Measurements from ENCODE around the gene IL36B.

The IL36B gene

DNA sequence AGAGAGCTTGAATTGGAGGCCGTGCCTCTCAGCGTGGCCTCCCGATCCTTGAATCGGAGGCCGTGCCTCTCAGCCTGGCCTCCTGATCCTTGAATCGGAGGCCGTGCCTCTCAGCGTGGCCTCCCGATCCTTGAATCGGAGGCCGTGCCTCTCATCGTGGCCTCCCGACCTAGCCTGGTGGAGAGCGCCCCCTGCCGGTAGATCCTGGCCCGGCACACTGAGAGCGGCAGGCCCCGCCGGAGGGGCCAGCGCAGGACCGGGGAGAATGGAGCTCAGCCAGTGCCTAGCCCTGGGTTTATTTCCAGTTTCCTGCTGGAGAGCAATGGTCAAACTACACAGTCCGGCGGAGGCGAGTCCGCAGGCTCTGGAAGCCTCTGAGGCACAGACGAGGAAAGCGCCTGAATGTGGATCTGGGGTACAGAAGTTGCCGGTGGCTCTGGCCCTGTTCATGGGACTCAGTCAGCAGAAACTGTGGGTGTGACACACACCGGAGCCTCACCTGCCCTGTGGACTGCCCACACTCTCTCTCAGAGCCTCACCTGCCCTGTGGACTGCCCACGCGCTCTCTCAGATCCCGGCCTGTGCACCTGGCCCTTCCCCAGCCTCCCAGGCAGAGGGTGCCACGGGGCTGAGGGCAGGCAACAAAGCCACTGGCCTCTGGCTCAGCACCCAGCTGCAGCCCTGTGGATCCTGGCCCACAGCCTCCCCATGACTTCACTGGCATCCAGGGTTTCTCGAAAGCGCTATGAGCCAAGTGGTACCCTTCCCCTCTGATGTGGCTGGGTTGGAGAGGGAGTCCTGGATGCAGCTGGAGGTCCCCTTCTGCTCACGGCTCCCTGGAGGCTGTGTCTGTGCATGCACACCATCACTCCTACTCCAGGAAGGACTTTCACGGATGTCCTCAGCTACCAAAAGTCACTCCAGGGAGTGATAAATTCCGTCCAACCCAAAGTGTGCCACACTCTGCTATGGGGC is 1.5 kb downstream of the IL36B start:
- no peak for FAIRE-seq

DNA sequence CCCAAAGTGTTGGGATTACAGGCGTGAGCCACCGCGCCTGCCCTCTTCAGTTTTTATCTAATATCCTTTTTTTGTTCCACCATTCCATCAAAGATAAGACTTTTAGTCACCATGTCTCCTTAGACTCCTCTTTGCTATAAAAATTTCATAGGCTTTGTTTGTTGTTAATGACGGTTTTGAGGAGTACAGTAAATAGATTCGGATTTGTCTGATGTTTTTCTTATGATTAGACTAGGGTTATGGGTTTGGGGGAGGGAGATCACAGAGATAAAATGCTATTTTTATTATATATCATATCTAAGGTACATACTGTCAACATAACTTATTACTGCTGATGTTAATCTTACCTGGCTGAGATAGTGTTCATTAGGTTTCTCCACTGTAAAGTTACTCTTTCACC is 6.2 kb downstream of the IL36B start:
- FAIRE-seq: no peak

DNA sequence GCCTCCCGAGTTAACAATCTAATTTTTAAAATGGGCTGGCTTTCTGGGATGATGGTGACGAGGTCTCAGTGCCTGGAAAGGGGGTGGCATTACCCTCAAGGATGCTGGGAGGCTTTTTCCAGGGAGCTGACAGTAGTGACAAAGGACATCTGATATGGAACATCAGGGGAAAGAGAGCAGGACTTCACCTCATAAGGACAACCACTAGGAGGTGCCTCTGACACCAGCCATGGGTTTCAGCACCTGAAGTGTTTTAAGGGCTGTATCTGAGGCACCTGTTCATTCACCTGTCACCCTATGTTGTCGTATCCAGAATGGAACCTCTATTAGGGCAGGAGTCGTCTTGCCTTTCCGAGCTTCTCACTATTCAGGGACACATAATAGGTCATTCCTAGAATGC is 10.8 kb downstream of the IL36B start:
- no peak for FAIRE-seq

DNA sequence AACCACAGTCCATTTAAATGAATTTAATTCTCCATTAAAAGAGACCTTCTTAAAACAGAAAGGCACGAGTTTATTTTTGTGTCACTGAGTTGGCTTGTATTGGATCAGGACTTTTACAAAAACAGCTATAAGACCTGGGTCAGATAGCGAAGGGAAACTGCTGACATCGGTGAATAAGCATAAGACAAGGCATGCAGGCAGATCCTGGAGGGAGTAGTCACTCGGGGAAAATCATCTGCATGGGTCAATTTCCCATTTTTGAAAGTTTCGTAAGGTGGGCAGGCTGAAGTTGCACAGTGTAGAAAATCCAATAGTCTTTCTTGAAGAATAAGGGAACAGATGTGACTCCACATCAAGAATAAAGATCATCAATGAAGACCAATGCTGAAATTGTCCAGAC is 12.9 kb downstream of the IL36B start:
- no peak for FAIRE-seq

DNA sequence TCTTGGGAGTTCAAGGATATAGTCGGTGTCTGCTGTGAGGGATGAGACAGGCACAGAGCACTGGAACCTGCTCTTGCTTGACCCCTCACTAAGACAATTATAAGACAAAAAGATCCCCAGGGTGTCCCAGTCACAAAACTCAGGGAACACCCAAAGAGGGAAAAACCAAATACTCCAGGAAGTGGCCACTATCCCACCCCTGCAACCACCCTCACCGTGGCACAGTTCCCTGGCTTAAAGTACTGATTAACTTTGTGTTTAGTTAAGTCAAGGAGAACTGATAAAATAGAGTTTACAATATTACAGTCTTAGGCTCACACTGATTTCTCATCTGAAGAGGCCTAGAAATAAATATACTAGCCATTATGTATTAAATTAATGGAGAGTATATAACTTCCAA is 13.5 kb downstream of the IL36B start:
- FAIRE-seq: no peak

DNA sequence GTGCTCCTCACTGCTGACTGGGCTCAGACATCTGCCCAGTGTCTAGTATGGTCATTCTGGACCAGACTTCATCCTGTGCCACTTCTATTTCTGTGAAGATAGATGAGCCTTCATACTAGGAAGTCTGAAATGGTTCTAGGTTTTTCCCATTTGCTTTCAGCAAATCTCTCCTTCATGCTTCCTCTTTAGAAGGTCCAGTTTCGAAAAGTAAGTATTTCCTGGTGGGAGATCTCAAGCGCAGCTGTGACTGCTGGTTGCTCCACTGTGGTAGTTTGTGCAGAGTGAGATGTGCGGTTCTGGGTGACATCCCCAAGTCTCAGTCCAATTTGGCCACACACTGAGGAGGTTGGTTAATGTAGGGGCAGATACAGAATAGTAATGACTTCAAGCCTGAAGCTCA is 14.4 kb downstream of the IL36B start:
- no peak for FAIRE-seq

DNA sequence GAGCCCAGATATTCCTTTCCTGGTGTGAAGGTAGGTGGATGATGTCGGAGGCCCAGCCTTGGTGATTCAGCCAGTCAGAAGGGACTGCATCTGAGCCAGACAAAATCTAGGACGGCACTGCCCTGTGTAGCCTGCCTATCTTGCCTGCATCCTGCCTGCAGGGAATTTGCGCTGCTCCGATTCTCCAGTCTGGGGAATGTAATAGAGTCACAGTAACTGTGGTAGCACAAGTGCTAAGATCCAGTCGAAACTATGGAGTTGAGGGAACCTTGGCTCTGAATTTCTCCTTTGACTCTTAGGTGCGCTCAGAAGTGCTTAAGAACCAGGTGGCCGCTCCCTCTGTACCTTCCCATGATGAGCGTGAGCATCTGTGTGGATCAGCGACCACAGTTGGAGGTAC is 15.9 kb downstream of the IL36B start:
- FAIRE-seq: no peak

DNA sequence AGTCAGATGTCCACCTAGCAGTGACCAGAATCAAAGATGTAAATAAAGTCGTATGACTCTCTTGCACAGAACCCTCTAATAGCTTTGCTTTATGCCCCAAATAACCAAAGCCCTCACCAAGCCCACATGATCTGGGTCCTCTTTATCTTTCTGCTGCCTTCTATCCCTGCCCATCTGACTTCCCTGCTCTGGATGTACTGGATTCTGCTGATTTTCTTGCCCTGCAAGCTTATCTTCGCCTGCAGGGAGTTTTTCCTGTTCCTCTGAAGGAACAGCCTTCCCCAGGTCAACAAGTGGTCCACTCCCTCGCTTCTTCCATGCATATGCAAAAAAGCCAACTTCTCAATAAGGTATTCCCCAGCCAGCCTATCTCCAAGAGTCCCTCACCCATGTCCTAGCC is 18.7 kb downstream of the IL36B start:
- FAIRE-seq: no peak

DNA sequence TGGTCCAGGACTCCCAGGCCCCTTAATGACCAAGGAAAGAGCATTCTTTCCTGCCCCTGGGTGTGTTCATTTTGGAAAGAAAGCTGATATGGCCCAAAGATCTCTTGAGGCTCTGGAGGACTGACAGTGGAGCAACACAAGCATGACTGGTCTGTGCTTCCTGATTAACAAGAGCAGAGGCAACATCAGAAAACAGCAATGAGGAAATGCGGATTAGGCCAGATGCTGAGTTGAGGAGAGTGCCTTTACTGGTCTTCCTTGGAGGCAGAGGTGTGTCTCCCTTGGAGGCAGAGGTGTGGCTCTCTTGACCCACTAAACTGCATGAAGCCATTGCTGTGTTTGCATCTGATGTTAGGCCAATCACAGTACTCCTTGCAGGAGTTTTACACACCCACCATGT is 19.9 kb downstream of the IL36B start:
- no peak for FAIRE-seq

DNA sequence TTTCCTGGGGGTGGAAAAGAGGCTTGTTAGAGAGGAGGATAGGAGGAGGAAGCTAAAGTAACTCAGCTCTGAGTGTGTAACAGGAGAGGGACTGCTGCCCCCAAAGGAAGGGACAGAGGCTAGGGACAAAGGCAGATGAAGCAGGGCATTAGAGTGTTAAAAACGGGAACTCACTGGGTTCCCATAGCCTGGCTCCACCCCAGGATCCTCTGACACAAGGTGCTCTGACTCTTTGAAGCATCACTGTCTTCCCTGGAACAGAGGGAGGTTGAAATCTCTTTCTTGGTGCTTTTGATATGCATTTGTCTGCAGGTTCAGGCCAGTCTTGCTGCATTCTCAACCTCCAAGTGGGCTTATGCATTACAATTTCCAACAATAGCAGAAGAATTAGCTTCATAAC is 24.6 kb downstream of the IL36B start:
- FAIRE-seq: no peak

DNA sequence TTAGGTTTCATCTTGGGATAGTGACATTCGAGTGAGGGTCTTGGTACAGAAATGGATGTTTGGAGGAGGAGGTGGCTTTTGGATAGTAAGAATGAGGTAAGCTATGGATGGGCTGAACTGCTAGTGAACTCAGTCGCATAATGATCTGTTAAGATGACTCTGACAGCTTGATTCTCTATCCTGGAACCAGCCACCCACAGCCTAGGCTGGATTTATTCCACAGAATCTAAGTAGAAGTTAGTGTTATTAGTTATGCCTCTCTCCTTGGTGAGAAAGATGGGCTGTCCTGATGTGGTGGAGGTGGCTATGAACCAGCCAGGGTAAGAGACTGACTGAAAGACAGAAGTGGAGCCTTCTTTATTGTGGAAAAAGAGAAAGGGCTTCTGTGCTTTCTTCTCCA is 25.0 kb downstream of the IL36B start:
- no peak for FAIRE-seq

DNA sequence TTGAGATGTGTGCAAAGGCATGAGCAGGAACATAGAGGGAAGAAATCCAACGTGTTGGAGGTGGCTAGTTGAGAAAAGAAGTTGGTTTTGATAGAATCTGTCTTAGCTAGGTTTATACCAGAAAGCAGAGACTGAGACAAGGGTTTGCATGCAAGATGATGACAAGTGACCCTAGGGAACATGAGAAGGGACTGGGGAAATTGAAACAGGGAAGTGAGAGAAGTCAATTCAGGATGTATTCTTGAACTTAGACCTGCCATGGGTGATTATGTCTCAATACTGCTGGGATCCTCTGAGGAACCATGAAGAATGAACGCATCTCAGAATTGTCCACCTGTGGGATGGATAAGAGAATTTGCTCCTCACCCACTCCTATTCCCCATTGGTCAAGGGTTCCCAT is 26.9 kb downstream of the IL36B start:
- FAIRE-seq: no peak

DNA sequence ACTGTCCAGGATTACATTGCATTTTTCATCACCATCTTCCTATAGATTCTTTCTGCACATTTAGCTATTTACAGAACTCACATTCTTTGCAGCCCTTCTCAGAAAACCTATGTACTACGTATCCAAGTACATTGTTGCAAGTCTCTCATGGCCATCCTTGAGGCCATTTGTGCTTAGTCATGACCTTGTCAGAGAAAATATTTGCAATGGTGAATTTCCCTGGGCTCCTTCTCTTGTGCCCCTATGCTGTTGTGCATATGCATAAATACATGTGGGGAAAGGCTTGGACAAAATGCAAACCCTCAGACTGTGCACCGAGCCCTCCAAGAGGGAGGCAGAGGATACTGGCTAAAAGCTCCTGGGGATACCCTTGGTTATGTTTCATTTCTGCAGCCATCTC is 27.9 kb downstream of the IL36B start:
- no peak for FAIRE-seq

DNA sequence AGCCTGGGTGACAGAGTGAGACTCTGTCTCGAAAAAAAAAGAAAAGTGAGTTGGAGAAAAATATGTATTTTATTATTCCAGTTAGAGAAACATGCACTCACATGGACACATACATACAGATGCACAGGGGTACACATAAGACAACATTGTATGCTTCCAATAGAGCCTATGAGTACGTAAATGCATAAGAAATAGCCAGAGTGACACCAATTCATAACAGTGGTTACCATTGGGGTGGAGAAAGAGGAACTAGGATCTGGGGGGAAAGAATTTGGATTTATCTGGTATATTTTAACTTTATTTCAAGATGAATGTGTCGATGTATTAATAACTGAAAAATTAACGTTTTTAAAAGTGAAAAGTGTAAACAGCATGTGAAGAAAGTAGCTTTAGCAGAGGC is 31.4 kb downstream of the IL36B start:
- FAIRE-seq: no peak

DNA sequence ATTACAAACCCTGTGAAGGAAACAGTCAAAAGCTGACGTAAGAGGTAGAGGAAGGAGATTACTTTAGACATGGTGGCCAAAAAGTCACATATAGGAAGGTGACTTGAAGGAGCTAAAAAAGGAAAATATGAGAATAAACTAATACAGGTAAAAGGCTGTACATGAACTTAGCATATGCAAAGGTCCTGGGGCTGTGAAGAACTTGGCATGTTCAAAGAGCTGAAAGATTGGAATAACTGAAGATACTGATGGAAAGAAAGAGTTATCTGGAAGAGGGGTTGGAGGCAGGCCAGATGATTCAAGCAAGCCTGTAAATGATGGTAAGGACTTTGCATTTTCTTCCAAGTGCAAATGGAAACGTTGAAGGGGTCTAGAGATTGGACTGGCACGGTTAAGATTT is 34.2 kb downstream of the IL36B start:
- FAIRE-seq: no peak

DNA sequence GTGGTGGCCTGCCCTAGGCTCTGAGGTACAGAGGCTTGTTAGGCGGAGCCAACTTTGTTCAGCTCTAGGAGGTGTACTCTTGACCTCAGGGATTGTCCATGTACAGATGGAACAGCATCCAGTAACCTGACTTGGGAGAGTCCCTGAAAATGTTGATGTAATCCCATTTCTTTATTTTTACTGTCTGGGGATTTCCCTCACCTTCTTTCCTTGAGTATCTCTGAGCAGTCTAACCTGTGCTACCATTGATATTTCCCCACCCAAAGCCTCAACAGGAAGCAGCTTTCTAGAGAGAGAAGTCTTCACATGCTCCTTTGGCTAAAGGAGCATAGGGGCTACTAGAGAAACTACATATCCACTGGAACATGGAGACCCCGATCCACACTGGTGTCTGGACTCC is 37.0 kb downstream of the IL36B start:
- FAIRE-seq: no peak

DNA sequence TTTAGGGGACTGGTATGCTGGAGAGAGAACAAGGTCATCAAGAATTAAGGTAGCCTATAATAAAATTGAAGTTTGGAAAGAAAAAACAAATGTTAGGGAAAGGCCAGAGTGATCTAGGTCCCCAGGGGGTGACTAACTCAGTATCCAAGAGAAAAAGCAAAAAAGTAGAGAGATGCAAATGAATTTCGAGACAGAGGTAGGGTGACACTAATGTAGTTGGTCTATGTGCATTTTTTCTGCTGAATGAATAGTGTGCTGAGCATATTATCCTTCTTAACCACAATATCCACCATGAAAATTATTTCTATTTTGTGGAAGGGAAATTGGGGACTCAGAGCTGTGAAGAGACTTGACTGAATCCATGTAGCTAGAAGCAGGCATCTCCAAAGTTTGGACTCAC is 37.6 kb downstream of the IL36B start:
- FAIRE-seq: no peak

DNA sequence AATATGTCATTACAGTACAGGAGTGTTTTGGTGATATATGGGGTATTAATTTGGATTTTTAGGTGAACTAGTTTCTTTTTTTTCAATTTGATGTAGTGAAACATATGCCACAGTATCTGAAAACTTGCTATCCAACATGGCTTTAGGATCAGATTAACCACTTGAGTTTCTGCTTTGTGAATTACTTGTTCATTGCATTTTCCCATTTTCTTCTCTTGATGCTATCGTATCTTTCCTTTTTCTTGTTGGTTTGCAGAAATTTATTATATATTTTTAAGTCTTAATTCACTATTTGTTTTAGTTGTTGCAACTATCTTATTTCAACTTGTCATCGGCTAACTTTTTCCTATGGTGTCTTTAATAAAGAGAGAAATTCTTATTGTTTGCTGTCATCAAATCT is 38.6 kb downstream of the IL36B start:
- FAIRE-seq: no peak

DNA sequence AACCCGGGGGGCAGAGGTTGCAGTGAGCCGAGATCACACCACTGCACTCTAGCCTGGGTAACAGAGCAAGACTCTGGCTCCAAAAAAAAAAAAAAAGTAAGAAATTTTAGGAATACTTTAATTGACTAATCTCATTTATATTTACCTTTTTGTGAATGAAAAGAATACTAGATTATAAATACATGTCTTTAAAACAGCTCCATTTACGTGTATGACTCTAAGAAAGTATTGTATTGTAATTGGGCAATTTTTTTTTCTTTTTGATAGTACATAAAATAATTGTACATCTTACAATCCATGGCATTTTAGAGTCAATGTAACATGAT is 39.4 kb downstream of the IL36B start:
- FAIRE-seq: no peak

DNA sequence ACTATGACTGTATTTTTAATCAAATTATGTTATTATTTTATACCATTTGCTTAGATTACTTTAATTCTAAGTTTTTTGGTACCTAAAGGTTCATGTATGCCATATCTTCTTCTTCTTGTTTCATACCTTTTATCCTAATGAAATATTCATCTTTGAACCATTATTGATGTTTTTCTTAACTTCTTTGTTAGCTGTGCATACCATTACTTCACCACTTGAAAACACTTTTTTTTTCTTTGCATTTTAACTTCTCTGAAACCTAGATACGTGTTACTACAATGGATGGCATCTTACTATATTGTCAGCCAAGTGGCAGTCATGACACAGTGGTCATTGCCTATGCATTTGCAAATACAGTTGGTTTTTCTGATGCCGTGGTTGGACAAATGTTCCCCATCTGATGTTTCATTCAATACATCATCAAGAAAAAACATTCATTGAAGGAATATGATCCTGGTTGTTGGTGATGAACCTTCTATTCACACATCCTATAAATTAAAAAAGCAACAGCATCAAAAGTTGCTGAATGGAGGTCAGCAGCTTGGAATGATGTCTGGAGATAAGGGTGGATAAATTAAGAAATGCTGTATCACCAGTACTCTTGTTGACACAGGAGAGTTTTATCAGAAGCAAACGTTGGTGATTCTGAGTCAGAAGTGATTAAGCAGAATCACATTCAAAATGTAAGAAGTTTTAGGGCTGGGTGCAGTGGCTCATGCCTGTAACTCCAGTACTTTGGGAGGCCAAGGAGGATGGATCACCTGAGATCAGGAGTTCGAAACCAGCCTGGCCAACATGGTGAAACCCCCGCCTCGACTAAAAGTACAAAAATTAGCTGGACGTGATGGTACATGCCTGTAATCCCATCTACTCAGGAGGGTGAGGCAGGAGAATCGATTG is 40.0 kb downstream of the IL36B start:
- no peak for FAIRE-seq

DNA sequence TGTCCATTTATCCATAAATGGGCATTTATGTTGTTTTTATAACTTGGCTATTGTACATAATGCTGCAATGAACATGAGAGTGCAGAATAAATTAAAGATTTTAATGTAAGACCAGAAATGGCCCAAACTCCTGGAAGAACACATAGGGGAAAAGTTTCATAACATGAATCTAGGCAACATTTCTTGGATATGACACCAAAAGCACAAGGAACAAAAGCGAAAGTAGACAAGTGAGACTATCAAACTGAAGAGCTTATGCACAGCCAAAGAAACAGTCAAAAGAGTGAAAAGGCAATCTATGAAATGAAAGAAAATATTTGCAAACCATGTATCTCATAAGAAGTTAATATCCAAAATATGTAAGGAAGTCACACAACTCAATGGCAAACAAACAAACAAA is 41.6 kb downstream of the IL36B start:
- no peak for FAIRE-seq

DNA sequence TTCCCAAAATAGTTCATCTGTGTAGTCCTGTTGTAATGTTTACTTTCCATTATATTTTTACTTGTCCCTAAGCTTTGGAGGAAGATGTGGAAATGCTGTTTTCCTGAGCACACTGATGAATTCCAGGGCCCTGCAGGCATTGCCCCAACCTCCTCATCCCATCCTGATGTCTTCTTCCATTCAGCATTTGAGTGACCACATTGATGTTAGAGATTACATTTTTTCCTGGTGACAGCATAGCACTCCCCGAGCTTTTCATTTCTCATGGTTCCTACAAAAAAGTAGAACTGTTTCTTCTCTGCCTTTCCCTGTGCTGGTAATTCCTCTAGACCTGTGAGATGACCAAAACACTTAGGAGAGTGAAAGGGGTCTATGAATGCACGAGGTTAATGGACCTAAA is 42.6 kb downstream of the IL36B start:
- FAIRE-seq: no peak

DNA sequence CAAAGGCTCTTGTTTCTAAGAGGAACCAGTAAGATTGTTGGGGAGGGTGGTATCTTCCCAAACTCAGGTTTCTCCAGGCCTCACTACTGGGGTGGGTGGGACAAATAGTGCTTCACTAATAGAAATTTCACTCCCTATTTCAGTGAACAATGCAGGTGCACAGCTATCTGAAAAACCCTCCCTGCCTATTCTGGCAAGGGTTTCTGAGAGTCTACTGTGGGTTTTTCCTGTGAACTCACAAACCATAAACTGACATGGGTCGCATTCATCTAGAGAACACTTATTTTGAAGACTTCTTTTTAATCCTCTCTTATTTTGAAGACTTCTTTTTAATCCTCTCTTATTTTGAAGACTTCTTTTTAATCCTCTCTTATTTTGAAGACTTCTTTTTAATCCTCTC is 43.0 kb downstream of the IL36B start:
- no peak for FAIRE-seq

DNA sequence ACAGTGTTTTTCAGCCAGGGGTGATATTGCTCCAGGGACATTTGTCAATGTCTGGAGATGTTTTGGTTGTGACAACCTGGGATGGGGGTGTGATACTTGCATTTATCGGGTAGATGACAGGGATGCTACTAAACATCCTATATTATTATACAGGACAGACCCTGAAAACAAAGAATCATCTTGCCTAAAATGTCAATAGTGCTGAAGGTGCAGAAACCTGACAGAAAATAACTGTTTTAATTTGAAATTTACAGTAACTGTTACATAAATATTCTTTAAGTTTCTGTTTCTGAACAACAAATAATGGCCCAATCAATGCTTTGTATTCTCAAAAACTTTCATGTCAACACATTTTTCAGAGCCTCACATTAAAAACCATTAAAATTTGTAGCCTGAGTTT is 45.4 kb downstream of the IL36B start:
- FAIRE-seq: no peak
